HG03354 (cell line): ENCODE data around the gene ADRA1B.

ENCODE experiments used
- ATAC-seq: cut with Tn5 transposase; IDR thresholded peaks from one replicate; pipeline ENCODE4 v1.9.1; 2021; ENCODE audit warnings: mild to moderate bottlenecking; ENCODE audit not compliant: unreplicated experiment, poor library complexity, severe bottlenecking

The ADRA1B gene

GRCh38 chr5:159915904-159916840, at the start of gene ADRA1B:
Gene ADRA1B, plus strand, starts transcription at chr5:159916482. Its CDS starts 424 bp downstream, at chr5:159916906.
- ATAC-seq: peak; percentile 72

GRCh38 chr5:159873680-159874079, 42.6 kb upstream of the ADRA1B start:
- ATAC-seq: no peak

DNA sequence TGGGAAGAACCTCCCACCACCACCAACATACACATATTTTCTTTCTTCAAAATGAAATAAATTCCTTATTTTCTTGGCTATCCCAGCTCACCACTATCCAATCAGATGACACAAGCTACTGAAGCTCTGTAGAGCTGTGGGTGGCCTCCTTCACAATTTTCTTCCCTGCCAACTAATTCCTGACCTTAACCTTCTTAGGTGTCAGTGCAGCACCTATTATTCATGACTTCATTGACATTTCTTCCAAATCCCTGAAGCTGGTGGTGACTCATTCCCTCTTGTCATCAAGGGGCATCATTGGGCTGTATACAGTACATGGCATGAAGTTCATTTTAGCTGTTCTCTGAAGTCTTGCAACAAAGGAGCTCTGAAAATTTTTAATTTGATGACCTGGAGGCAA, 42.0 kb upstream of the ADRA1B start:
- ATAC-seq: no peak

GRCh38 chr5:159877016-159877415, 39.3 kb upstream of the ADRA1B start:
- no peak for ATAC-seq

- no peak for ATAC-seq
Observed at GRCh38 chr5:159877894-159878448, 38.3 kb upstream of the ADRA1B start.

GRCh38 chr5:159878988-159879471, 37.3 kb upstream of the ADRA1B start:
- ATAC-seq: no peak

DNA sequence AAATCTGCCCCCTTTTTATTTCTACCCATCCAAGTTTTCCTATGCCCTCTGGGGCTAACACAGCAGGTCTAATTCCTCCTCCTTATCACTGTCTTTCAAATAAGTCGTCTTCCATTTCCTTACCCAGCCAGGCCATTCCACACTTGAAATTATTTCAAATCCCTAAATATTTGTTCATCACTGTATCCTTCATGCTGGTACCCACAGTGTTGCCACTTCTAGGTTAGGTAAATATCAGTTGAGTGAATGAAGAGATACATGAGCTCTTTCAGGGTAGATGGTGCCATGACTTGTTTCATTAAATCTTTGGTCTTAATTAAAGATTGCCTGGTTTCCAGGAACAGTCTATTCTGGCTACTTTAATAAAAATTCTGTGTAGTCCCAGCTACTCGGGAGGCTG, 35.6 kb upstream of the ADRA1B start:
- ATAC-seq: no peak

DNA sequence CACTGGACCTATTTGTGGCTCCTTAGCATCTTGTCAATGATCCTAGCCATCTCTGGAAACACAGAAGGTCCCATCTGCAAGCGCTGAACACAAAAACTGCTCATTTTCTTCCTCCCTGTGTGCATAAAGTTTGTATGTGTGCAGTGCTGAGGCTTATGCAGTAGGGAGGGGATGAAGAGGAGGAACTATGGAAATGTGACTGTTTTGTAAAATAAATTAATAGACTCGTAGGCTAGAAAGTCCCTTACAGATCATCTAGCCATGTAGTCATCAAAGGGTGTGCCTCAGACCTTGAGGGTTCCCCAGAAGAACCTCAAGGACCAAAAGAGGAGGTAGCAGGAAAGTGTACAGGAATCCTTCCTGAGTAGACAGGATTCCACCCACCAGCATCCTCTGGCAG, 34.3 kb upstream of the ADRA1B start:
- ATAC-seq: no peak

- ATAC-seq: no peak
Observed at GRCh38 chr5:159883522-159883950, 32.7 kb upstream of the ADRA1B start.

DNA sequence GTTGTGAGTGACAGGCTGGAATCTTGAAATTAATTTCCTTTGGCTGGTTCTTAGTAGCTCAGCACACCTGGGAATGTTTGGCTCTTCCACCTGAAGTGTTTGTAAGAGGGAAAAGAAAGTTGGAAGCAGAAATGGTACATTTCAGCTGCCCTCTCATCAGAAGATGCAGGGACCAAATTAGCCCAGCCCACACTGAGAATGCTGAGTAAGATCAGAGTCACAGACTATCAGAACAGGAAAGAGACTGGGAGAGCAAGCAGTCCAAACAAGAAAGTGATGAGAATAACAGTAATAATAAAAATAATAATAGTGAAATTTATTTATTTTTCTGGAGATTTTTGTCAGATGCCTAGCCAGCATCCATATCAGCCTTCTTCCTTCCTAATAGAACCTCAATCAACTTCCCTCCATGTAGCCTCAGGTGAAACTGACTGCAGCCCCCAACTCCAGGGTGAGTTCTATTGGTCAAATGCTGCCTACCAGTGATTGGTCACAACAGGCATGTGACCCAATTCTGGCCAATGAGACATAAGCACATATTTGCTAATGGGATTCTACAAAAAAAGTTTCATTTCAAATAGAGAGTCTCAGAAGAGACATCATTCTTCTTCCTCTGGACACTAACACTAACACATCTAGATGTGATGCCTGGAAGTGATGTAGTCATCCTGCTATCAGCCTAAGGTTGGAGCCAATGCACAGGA, 31.2 kb upstream of the ADRA1B start:
- no peak for ATAC-seq

GRCh38 chr5:159886296-159886695, 30.0 kb upstream of the ADRA1B start:
- no peak for ATAC-seq

DNA sequence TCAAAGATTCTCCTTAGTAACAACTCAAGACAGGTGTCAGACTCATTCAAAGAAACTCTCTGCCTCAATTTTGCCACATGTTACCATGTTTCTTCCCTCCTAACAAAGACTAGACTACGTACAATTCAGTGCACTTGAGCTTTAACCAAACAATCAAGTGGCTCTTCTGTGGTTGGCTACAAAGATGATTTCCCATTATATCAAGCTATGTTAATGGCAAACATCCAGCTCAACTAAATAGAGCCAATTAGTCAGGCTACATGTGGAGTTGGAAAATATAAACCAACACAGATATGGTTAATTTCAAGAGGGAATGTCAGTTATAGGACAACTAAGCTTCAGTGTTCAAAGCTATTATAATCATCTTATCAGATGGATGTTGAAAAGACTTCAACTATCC, 29.2 kb upstream of the ADRA1B start:
- no peak for ATAC-seq

DNA sequence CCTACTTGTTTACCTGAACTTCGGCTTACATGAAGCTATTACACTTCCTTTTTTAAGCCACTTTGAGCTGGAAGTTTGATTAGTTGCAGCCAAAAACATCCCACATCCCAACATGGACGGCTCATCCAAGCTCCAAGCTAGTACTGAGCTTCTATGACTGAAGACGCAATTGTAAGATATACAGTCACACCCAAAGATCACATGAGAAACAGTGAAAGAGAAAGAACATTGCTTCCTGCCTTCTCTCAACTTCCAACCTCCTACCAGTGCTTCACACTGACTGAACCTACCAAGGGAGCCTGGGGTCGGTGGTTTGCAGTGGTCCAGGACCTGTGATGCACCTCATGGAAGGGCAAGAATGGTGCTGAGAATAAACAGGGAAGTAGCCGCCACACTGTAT, 27.4 kb upstream of the ADRA1B start:
- ATAC-seq: no peak

DNA sequence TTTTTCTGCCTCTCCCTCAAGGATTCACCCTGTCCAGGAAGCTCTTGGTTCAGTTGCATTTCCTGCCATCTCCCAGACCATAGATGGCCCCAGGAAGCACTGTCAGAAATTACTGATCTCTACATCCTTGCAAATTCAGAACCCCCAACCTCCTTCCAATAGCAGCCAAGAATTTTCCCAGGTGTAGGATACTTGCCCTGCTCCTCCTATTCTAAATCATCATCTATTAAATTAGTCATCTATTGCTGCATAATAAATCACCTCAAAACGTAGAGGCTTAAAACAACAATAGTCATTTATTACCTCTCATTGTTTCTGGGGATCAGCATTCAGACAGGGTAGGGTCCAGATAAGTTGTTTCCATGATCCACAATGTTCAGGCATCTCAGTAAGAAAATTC, 26.1 kb upstream of the ADRA1B start:
- no peak for ATAC-seq

DNA sequence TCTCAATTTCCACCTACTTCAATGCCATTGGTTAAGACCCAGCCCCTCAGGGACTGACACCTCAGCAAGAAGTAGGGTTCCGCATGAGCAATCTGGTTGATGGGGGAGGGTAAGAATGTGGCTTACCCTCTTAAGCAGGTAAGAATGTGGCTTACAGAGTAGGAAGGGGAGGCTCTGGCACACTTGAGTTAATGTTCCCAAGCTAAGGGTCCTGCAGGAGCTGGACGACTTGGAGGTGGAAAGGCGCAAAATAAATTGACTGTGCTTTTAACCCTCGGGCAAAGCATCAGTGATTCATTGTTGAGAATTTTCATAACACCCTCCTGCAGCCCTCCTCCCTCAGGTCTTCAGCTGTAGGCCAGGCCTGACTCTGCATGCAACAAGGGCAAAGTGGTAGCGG, 24.9 kb upstream of the ADRA1B start:
- ATAC-seq: no peak

GRCh38 chr5:159893040-159893695, 23.1 kb upstream of the ADRA1B start:
- ATAC-seq: no peak

- no peak for ATAC-seq
Observed at GRCh38 chr5:159894149-159894720, 22.0 kb upstream of the ADRA1B start.

DNA sequence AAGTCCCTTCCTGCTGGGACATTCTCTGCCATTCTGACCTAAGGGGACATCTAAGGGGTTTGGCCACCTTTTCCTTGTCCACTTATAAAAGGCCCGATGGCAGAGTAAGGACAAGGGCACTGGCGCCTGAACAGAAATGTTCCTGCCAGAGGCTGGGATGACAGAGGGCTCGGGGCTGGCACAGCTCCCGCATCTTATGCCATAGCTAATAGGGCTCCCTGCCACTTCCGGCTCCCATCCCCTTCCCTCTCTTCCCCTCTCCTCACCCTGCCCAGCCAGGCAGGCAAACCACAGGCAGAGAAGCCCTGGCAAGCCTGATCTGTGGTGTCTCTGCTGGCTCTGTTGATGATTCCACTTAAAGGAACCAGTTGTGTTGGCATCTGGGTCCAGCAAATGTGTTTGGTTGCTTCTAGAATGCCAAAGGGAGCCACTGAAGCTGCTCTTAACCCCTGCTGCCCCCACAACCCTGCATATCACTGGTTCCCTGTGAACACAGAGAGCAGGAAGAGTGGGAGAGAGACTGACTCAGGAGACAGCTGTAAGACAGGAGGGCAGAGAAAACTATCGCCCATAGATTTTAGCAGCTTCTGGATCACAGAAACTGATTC, 18.4 kb upstream of the ADRA1B start:
- ATAC-seq: no peak
